Measurements from ENCODE around the gene CHI3L1.

Gene CHI3L1

DNA sequence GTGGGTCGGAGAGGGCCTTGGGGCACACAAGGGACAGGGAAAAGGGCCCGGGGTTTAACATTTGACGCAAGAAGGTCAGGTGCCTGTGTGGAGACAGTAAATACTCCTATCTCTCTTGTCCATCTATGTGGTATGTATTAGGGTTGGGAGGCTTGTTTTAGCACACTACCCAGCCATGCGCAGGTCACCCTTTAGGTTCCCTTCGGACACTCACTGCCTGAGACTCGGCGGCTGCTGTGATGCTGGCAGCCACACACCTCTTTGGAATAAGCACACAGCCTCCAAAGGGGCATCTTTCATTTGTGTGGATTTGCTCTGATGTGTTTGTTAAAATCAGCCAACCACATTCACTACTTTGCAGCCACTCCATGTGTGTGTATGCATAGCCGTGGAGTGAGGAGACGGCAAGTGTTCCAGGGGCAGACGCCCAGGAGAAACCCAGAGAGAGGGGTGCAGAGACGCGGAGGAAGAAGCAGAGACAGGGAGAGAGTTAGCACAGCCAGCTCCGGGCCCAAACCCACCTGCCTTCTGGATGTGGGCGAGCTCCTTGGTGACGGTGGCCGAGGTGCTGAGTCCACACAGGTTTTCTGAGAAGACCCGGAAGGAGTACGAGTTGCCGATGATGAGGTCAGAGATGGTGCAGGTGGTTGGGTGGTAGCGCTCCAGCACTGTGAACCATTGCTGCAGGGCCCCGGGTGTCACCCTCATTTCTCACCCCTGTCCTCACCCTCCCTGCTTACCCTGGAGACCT lies 16.6 kb downstream of the CHI3L1 start:
- in situ Hi-C loops (cut with HindIII; ENCODE audit: low sequenced_read_pairs): no loop called here

DNA sequence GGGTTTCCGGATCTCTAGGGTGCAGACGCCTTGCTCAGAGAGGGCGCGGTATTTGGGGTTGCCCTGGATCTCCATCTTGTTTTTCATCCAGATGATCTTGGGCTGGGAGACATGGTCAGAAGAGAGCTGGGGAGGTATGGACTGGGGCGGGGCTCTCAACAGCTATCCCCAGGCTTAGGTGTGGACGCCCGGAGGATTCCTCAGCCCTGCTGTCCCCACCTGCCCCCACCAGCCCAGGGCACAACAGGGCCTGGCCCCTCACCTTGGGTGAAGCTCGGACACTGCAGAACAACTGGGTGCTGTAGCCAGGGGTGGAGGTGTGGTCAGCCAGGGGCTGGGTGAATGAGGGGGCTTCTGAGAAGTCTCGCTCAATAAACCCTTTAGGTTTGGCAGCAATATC lies 17.5 kb downstream of the CHI3L1 start:
- in situ Hi-C loops (cut with HindIII; ENCODE audit: low sequenced_read_pairs): no loop called here

DNA sequence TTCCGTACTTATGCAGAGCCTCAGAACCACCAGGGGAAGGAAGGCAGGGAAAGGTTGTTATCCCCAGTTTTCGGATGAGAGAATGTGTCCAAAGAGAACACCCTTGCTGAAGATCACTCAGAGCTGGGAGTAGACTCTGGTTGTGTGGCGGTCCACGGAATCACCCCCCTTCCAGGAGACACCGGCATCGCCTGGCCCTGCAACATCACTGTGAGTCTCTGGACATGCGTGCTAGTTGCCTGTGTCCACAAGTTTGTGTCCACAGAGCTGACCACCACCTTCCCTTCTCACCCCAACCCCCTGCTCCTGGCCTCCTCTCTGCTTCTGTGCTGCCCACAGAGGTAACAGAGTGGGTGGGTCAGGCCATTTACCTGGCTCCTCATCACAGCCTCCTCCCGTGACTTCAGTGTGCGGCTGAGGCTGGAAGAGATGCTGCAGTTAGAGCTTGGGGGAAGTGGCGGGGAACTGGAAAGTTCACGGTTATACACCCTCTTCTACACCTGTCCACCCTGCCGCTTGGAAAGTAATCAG lies 18.2 kb downstream of the CHI3L1 start:
- in situ Hi-C loops (cut with HindIII; ENCODE audit: low sequenced_read_pairs): no loop called here

DNA sequence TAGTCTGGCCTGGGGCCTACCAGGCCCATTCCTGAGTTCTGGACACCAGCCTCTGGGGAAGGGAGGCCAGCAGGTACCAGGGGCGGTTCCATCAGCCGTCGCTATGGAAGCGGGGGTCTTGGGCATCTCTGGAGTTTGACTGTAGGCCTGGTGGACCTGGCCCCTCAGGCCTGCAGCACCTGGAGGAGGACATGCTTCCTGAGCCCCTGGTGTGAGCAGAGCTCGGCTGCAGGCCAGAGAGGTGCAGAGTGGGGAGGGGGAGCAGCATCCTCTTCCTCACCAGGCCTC lies 18.6 kb downstream of the CHI3L1 start:
- in situ Hi-C loops (cut with HindIII; ENCODE audit: low sequenced_read_pairs): no loop called here

DNA sequence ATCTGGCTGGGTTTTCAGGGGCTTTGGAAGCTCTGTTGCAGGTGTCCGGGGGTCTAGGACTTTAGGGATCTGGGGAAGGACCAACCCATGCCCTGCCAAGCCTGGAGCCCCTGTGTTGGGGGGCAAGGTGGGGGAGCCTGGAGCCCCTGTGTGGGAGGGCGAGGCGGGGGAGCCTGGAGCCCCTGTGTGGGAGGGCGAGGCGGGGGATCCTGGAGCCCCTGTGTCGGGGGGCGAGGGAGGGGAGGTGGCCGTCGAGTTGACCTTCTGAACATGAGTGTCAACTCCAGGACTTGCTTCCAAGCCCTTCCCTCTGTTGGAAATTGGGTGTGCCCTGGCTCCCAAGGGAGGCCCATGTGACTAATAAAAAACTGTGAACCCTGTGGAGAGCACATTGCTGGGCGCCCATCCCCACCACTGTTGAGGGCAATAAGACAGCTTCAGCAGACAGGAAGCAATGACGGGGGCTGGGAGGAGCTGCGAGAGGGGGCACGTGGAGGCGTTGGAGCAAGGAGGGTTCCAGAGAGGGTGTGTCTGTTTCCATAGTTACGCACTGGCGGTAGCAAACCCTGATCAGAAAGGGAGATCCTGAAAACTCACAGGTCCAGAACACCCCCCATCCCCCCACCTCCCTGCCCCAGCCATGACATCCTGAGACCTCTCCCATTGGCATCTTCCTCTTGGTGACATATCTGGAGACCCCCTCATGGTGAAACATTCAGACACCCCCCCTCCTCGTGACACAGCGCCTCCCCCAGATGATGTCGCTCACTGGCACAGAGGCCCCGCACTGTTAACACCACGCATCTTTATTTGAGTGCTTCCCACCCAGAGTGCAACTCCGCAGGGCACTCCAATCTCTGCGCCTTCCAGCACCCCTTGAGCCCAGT lies 19.2 kb downstream of the CHI3L1 start:
- in situ Hi-C loops (cut with HindIII; ENCODE audit: low sequenced_read_pairs): no loop called here

DNA sequence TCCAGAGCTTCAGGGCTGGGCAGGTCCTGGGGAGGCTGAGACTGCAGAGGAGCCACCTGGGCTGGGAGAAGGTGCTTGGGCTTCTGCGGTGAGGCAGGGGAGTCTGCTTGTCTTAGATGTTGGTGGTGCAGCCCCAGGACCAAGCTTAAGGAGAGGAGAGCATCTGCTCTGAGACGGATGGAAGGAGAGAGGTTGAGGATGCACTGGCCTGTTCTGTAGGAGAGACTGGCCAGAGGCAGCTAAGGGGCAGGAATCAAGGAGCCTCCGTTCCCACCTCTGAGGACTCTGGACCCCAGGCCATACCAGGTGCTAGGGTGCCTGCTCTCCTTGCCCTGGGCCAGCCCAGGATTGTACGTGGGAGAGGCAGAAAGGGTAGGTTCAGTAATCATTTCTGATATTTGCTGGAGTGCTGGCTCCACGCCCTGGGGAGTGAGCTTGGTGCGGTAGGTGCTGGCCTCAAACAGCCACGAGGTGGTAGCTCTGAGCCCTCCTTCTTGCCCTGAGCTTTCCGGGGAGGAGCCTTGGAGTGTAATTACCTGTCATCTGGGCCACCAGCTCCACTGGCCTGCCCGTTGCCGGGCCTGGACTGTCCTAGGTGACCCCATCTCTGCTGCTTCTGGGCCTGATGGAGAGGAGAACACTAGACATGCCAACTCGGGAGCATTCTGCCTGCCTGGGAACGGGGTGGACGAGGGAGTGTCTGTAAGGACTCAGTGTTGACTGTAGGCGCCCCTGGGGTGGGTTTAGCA lies 20.1 kb downstream of the CHI3L1 start:
- in situ Hi-C loops (cut with HindIII; ENCODE audit: low sequenced_read_pairs): no loop called here

DNA sequence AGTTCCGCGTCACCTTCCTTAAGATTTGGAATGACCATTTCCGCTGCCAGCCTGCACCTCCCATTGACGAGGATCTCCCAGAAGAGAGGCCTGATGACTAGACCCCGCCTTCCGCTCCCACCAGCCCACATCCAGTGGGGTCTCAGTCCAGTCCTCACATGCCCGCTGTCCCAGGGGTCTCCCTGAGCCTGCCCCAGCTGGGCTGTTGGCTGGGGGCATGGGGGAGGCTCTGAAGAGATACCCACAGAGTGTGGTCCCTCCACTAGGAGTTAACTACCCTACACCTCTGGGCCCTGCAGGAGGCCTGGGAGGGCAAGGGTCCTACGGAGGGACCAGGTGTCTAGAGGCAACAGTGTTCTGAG lies 20.7 kb downstream of the CHI3L1 start:
- in situ Hi-C loops (cut with HindIII; ENCODE audit: low sequenced_read_pairs): no loop called here

DNA sequence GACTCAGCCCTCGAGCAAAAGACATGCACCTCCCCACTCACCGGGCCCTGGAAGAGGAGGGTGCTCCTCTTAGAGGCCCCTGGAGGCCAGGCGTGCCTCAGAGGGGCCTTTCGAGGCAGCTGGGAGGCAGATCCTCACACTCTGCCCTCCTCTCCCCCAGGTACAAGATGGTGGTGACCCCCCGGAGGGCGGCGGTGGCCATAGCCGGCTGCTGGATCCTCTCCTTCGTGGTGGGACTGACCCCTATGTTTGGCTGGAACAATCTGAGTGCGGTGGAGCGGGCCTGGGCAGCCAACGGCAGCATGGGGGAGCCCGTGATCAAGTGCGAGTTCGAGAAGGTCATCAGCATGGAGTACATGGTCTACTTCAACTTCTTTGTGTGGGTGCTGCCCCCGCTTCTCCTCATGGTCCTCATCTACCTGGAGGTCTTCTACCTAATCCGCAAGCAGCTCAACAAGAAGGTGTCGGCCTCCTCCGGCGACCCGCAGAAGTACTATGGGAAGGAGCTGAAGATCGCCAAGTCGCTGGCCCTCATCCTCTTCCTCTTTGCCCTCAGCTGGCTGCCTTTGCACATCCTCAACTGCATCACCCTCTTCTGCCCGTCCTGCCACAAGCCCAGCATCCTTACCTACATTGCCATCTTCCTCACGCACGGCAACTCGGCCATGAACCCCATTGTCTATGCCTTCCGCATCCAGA lies 21.3 kb downstream of the CHI3L1 start:
- in situ Hi-C loops (cut with HindIII; ENCODE audit: low sequenced_read_pairs): no loop called here

DNA sequence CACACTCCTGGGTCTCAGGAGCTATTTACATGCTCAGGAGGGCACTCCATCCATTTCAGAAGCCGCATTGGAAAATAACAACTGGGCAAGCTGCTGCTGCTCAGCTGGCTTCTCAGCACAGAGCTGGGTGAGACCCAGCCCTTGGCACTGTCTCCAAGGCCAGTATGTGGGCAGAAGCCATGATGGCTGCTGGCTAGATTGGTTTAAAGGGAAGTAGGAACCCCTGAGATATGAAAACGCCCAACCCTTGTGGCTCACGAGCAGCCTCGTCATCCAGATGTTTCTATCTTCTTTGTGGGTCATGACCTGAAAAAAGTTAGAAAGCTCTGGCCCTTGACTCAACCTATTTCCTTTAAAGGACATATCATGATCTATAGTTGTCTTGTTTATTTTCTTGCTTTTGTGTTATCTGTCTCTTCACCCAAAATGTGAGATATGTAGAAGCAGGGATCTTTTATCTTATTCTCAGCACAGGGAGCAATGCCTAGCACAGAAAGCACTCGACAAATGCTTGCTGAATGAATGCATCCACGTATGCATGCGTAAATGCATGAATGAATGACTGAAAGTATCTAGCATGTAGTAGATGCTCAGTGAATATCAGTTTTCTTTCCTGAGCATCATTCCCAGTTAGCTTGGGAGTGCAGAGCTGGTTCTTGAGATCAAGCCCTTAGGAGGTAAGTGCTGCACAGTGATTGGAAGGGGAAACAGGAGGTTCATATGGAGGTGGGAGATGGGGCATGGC lies 22.4 kb downstream of the CHI3L1 start:
- in situ Hi-C loops (cut with HindIII; ENCODE audit: low sequenced_read_pairs): loop anchor here (5.0 kb wide), 2 partner anchors 42 to 132 kb away; no protein-coding TSS in a partner anchor

DNA sequence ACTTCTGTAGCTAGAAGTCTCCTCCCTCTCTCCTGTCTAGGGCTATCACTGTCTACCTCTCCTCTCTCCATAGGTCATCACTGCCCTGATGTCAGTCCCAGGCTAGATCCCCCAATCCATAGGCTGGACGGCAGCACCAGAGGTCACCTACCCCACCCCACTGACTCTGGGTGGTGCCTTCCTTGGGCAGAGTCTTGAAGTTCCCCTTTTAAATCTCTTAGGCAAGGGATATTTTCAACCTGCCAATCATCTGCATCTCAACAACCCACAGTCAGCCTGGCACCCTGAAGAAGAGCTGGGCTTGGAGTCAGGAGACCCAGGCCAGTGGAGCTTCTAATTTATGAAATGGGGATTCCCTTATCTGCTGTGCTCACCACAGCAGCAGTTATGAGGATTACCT lies 24.1 kb downstream of the CHI3L1 start:
- in situ Hi-C loops (cut with HindIII; ENCODE audit: low sequenced_read_pairs): loop anchor here (5.0 kb wide), 2 partner anchors 40 to 130 kb away; no protein-coding TSS in a partner anchor

DNA sequence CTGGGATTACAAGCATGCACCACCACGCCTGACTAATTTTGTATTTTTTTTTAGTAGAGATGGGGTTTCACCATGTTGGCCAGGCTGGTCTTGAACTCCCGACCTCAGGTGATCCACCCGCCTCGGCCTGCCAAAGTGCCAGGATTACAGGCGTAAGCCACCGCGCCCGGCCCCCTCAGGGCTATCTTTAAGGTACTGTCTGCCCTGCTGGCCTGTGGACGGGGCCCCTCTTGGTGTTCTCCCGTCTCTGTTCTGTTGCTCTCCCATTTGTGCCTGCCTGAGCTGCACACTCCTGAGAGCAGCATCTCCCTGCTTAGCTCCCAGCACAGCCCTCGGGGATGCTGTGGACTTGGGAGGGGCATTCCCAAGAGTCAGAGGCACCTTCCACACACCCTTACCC lies 24.8 kb downstream of the CHI3L1 start:
- in situ Hi-C loops (cut with HindIII; ENCODE audit: low sequenced_read_pairs): loop anchor here (5.0 kb wide), 2 partner anchors 39 to 129 kb away; no protein-coding TSS in a partner anchor

DNA sequence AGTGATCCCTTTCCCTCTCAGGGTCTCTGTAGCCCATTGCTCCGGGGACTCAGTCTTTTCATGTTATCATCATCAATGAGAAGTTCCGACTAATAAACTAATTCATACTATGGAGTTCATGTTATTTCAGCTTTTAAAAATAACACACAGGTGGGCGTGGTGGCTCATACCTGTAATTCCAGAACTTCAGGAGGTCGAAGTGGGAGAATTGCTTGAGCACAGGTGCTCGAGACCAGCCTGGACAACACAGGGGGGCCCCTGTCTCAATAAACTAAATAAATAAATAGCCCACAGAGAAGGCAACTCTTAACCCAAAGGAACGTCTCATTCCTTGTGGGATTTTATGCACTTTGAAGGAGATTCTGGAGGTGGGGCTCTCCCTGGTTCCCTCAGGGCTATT lies 25.3 kb downstream of the CHI3L1 start:
- in situ Hi-C loops (cut with HindIII; ENCODE audit: low sequenced_read_pairs): loop anchor here (5.0 kb wide), 2 partner anchors 39 to 129 kb away; no protein-coding TSS in a partner anchor

DNA sequence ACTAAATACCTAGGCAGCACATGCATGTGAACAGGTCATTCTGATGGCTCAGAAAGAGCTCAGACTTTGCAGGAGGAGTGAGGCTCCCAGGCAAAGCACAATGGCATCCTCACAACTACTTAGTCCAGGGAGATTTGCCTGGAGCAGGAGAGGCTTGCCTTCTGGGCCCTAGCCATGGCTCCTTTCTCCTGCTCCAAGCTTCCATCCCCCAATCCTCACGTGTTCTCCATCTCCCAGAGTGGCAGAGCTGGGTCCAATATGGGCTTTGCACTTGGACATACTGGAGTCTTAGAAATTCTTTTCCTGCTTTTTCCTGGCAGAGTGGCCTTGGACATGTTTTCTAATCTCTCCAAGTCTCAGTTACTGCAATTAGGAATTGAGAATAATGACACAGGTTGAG lies 26.7 kb downstream of the CHI3L1 start:
- in situ Hi-C loops (cut with HindIII; ENCODE audit: low sequenced_read_pairs): loop anchor here (5.0 kb wide), 2 partner anchors 38 to 128 kb away; no protein-coding TSS in a partner anchor

DNA sequence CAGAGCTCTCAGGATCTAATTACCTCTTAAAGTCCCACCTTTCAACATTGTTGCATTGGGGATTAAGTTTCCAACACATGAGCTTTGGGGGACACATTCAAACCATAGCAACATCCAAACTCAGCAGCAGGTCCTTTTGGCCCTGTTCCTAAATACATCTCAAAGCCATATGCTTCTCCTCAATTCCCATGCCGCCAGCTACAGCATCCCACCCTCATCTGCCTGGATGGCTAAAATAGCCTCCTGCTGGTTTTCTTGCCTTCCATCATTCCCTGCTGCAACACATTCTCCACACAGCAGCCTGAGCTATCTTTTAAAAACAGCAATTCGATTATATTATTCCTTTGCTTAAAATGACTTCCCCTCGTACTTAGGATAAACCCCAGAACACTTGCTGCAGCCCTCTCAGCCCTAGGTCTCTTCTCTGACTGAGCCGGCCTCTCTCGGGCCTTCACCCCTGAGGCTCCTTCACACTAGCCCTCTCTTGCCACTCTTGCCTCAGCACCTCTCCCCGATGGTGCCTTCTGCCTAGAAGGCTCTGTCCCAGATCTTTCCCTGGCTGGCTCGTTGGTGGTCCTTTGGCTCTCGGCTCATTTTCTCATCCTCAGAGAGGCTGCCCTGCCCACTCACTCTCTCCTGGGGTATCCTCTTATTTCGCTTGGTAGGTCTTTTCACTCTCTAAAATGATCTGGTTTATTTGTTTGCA lies 27.4 kb downstream of the CHI3L1 start:
- in situ Hi-C loops (cut with HindIII; ENCODE audit: low sequenced_read_pairs): no loop called here

DNA sequence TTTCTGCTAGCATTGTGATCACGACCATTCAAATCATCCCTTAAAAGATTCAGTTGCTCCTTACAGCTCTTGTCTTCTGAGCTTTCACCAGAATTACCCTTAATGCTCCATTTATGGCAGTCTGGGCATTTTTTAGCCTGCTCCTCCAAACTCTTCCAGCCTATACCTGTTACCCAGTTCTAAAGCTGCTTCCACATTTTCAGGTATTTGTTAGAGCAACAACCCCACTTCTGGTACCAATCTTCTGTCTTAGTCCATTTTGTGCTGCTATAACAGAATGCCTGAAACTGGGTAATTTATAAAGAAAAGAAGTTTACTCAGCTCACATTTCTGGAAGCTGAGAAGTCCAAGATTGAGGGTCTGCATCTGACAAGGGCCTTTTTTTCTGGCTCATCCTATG lies 28.1 kb downstream of the CHI3L1 start:
- in situ Hi-C loops (cut with HindIII; ENCODE audit: low sequenced_read_pairs): no loop called here

DNA sequence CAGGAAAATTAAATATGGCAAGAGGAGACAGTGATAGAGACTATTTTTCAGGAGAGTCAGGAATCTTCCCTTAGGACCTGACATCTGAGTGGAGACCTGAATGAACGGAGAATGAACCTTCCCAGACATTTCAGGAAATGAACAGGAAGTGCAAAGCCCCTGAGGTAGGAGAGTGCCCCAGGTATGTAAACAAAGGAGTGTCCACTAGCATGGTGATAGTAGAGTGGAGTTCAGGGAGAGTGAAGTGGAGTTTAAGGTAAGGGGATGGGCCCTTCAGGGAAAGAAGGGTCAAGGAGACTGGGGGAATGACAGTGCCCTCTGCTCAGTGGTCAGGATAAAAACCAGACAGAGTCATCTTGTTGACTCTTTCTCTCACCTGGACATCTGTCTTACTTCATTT lies 30.2 kb downstream of the CHI3L1 start:
- in situ Hi-C loops (cut with HindIII; ENCODE audit: low sequenced_read_pairs): no loop called here

DNA sequence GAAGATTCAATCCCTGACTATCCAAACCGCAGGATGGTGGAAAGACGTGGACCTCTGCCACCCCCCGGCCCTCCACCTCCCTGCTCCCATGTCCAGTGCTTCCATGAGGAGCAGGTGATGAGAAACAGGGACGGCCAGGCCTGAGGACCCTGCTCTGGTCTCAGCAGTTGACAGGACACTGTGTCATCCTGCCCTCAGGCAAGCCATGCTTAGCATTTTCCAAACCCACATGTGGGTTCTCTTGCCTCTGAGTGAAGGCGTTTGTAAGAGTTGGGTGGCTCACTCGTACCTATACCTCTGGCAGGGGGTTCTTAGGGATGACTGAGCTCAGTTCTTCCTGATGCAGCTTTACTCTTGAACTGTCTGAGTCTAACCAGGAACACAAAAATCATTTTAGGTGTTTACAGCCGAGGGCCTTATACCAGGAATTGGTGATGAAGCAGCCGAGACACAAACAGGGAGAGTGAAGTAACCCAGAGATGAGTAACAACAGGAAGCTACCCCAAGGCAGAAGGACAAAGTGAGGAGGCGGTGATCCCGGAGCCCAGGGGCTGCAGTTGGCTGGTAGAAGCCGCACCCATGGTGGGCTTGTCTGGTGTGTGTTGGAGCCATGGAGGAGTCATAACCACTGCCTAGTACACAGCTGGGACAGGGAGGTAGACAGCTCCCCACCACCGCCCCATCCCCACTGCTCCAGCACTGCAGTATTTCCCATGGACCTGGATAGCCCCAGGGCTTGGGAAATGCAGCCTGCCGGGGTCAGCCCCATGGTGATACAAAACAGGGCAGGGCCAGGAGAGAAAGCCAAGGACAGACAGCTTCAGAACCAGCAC lies 32.3 kb downstream of the CHI3L1 start:
- in situ Hi-C loops (cut with HindIII; ENCODE audit: low sequenced_read_pairs): no loop called here

Data from DLD1 (cell line).